ENCODE measurements around the gene IQCK.

DNA sequence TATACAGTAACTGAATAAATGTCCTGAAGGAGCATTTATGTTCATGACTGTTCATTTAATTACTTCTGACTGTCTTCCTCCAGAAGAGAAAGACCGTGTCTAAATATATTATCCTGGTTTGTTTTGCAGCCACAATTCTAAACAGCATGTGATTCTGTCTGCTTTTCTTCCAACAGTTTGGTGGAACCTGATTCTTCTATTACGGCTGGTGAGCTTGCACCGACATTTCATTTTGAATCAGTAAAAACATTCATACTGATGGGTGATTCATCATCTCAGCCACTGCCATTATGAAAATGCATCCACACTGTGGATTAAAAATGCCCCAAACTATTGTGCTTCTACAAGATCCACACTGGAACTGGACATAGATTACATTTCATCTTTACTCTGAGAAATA, 17.0 kb upstream of the IQCK start:
- TF ChIP-seq, protein P1, sequence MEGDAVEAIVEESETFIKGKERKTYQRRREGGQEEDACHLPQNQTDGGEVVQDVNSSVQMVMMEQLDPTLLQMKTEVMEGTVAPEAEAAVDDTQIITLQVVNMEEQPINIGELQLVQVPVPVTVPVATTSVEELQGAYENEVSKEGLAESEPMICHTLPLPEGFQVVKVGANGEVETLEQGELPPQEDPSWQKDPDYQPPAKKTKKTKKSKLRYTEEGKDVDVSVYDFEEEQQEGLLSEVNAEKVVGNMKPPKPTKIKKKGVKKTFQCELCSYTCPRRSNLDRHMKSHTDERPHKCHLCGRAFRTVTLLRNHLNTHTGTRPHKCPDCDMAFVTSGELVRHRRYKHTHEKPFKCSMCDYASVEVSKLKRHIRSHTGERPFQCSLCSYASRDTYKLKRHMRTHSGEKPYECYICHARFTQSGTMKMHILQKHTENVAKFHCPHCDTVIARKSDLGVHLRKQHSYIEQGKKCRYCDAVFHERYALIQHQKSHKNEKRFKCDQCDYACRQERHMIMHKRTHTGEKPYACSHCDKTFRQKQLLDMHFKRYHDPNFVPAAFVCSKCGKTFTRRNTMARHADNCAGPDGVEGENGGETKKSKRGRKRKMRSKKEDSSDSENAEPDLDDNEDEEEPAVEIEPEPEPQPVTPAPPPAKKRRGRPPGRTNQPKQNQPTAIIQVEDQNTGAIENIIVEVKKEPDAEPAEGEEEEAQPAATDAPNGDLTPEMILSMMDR (IDR thresholded peaks at IDR 0.05; ENCODE audit: insufficient read depth, low read length, poor library complexity, severe bottlenecking): no peak
- no peak for TF ChIP-seq EZH2phosphoT487 (conservative IDR thresholded peaks at IDR 0.05; ENCODE audit: low read length)

Data from SU-DHL-6 (cell line).